ENCODE measurements around the gene PCDHGA4.
A peak's percentile ranks its signal among the peaks of the same experiment; 100 is the strongest.
"Not testable (repeated sequence)": the region's sequence is repeated elsewhere in the genome, so short reads cannot be mapped to it uniquely, and the experiment has no call there.

PCDHGA4 gene

DNA sequence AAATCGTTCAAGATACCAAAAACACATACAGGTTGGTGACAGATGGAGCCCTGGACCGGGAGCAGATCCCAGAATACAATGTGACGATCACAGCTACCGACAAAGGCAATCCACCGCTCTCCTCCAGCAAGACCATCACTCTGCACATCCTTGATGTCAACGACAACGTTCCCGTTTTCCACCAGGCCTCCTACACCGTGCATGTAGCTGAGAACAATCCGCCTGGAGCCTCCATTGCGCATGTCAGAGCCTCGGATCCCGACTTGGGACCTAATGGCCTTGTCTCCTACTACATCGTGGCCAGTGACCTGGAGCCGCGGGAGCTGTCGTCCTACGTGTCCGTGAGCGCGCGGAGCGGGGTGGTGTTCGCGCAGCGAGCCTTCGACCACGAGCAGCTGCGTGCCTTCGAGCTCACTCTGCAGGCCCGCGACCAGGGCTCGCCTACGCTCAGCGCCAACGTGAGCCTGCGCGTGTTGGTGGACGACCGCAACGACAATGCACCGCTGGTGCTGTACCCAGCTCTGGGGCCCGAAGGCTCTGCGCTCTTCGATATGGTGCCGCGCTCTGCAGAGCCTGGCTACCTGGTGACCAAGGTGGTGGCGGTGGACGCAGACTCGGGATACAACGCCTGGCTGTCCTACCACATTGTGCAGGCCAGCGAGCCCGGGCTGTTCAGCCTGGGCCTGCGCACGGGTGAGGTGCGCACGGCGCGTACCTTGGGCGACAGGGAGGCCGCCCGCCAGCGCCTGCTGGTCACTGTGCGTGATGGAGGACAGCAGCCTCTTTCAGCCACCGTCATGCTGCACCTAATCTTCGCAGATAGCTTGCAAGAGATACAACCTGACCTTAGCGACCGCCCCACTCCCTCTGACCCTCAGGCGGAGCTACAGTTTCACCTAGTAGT is 17.0 kb downstream of the PCDHGA4 start:
- Histone ChIP-seq H3K36me3 (ENCODE audit: insufficient read depth, low read length) (no peaks in the 10 kb centered on the region), H3K9me3 (ENCODE audit: low read depth, low read length) (no peaks in the 10 kb centered on the region), H3K27ac (no peak overlapping the region), H3K4me3 (no peak overlapping the region), H3K9ac (ENCODE audit: insufficient read length) (no peak overlapping the region)
- no peak for DNase-seq (ENCODE audit: low read depth, low spot score)
- no peak for TF ChIP-seq POLR2AphosphoS5 (IDR thresholded peaks at IDR 0.05; ENCODE audit: borderline replicate concordance, low read depth, low read length)
- TF ChIP-seq FOXP2 (optimal IDR thresholded peaks at IDR 0.05; ENCODE audit: control extremely low read depth, extremely low read length, insufficient read depth): no peak
- TF ChIP-seq EZH2 (IDR thresholded peaks at IDR 0.05): no peak

GRCh38 chr5:141373673-141374317 is 19.0 kb downstream of the PCDHGA4 start, which contains the start of gene PCDHGA6:
Gene PCDHGA6 (plus strand): TSS chr5:141373891. CDS start chr5:141374084, 193 bp downstream.
- H3K27ac ChIP-seq: no peak within 1 kb of the TSS
- H3K9me3 ChIP-seq (ENCODE audit: low read depth, low read length): no peaks in the 10 kb centered on the region
- DNase-seq (ENCODE audit: low read depth, low spot score): no peak

GRCh38 chr5:141374627-141375026 is 19.8 kb downstream of the PCDHGA4 start:
- Histone ChIP-seq H3K9ac (ENCODE audit: insufficient read length) (no peak overlapping the region), H3K36me3 (ENCODE audit: insufficient read depth, low read length) (no peaks in the 10 kb centered on the region), H3K9me3 (ENCODE audit: low read depth, low read length) (no peaks in the 10 kb centered on the region), H3K27ac (no peak overlapping the region), H3K4me3 (no peak overlapping the region)
- no peak for TF ChIP-seq EZH2 (IDR thresholded peaks at IDR 0.05)
- DNase-seq (ENCODE audit: low read depth, low spot score): no peak

More at GRCh38 chr5:141373673-141374317, 19.0 kb downstream of the PCDHGA4 start, which contains the start of gene PCDHGA6:
- Histone ChIP-seq H3K4me3 (no peak within 1 kb of the TSS), H3K36me3 (ENCODE audit: insufficient read depth, low read length) (no peaks in the 10 kb centered on the region), H3K9ac (ENCODE audit: insufficient read length) (no peak within 1 kb of the TSS)
- no peak for TF ChIP-seq FOXP2 (optimal IDR thresholded peaks at IDR 0.05; ENCODE audit: control extremely low read depth, extremely low read length, insufficient read depth)
- TF ChIP-seq POLR2AphosphoS5 (IDR thresholded peaks at IDR 0.05; ENCODE audit: borderline replicate concordance, low read depth, low read length): no peak
- TF ChIP-seq EZH2 (IDR thresholded peaks at IDR 0.05): no peak

DNA sequence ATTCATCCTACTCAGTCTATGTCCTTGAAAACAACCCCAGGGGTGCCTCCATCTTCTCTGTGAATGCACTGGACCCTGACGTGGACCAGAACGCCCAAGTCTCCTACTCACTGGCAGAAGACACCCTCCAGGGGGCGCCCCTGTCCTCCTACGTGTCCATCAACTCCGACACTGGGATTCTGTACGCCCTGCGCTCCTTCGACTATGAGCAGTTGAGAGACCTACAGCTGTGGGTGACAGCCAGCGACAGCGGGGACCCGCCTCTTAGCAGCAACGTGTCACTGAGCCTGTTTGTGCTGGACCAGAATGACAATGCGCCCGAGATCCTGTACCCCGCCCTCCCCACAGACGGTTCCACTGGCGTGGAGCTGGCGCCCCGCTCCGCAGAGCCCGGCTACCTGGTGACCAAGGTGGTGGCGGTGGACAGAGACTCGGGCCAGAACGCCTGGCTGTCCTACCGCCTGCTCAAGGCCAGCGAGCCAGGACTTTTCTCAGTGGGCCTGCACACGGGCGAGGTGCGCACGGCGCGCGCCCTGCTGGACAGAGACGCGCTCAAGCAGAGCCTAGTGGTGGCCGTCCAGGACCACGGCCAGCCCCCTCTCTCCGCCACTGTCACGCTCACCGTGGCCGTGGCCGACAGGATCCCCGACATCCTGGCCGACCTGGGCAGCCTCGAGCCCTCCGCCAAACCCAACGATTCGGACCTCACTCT is 20.8 kb downstream of the PCDHGA4 start:
- not testable (repeated sequence) for H3K36me3 ChIP-seq (ENCODE audit: insufficient read depth, low read length); H3K27ac ChIP-seq; DNase-seq (ENCODE audit: low read depth, low spot score); H3K9ac ChIP-seq (ENCODE audit: insufficient read length); H3K4me3 ChIP-seq; H3K9me3 ChIP-seq (ENCODE audit: low read depth, low read length)

- Histone ChIP-seq H3K36me3 (ENCODE audit: insufficient read depth, low read length) (no peaks in the 10 kb centered on the region), H3K9ac (ENCODE audit: insufficient read length) (peak within 1 kb of the TSS; percentile 68), H3K4me3 (peak within 1 kb of the TSS; percentile 76), H3K27ac (no peak within 1 kb of the TSS), H3K9me3 (ENCODE audit: low read depth, low read length) (no peaks in the 10 kb centered on the region)
- DNase-seq (ENCODE audit: low read depth, low spot score): no peak
- TF ChIP-seq FOXP2 (optimal IDR thresholded peaks at IDR 0.05; ENCODE audit: control extremely low read depth, extremely low read length, insufficient read depth) (no peak), POLR2AphosphoS5 (IDR thresholded peaks at IDR 0.05; ENCODE audit: borderline replicate concordance, low read depth, low read length) (no peak), EZH2 (IDR thresholded peaks at IDR 0.05) (no peak)
Measured at GRCh38 chr5:141382469-141383294, 27.9 kb downstream of the PCDHGA4 start, which contains the start of gene PCDHGA7. Gene PCDHGA7 (plus strand): TSS chr5:141382742. CDS start chr5:141382900, 158 bp downstream.

DNA sequence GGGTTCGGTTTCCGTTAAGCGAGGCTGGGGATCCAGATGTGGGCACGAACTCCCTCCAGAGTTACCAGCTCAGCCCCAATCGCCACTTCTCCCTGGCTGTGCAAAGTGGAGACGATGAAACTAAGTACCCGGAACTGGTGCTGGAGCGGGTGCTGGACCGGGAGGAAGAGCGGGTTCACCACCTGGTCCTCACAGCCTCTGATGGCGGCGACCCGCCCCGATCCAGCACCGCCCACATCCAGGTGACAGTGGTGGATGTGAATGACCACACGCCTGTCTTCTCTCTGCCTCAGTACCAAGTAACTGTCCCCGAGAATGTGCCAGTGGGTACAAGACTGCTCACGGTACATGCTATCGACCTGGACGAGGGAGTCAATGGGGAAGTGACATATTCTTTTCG is 28.5 kb downstream of the PCDHGA4 start:
- Histone ChIP-seq H3K27ac (no peak overlapping the region), H3K36me3 (ENCODE audit: insufficient read depth, low read length) (no peaks in the 10 kb centered on the region), H3K9ac (ENCODE audit: insufficient read length) (no peak overlapping the region), H3K4me3 (peak overlapping the region; percentile 76), H3K9me3 (ENCODE audit: low read depth, low read length) (no peaks in the 10 kb centered on the region)
- no peak for DNase-seq (ENCODE audit: low read depth, low spot score)
- TF ChIP-seq POLR2AphosphoS5 (IDR thresholded peaks at IDR 0.05; ENCODE audit: borderline replicate concordance, low read depth, low read length): no peak
- TF ChIP-seq EZH2 (IDR thresholded peaks at IDR 0.05): no peak
- TF ChIP-seq FOXP2 (optimal IDR thresholded peaks at IDR 0.05; ENCODE audit: control extremely low read depth, extremely low read length, insufficient read depth): no peak

DNA sequence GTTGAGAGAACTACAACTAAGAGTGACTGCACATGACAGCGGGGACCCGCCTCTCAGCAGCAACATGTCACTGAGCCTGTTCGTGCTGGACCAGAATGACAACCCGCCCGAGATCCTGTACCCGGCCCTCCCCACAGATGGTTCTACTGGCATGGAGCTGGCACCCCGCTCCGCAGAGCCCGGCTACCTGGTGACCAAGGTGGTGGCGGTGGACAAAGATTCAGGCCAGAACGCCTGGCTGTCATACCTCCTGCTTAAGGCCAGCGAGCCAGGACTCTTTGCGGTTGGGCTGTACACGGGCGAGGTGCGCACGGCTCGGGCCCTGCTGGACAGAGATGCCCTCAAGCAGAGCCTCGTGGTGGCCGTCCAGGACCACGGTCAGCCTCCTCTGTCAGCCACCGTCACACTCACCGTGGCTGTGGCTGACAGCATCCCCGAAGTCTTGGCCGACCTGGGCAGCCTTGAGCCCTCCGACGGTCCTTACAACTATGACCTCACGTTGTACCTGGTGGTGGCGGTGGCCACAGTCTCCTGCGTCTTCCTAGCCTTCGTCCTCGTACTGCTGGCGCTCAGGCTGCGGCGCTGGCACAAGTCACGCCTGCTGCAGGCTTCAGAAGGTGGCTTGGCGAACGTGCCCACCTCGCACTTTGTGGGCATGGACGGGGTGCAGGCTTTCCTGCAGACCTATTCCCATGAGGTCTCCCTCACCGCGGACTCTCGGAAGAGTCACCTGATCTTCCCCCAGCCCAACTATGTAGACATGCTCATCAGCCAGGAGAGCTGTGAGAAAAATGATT is 29.8 kb downstream of the PCDHGA4 start:
- Histone ChIP-seq H3K36me3 (ENCODE audit: insufficient read depth, low read length) (no peaks in the 10 kb centered on the region), H3K9me3 (ENCODE audit: low read depth, low read length) (no peaks in the 10 kb centered on the region), H3K4me3 (no peak overlapping the region), H3K27ac (no peak overlapping the region), H3K9ac (ENCODE audit: insufficient read length) (no peak overlapping the region)
- DNase-seq (ENCODE audit: low read depth, low spot score): no peak
- no peak for TF ChIP-seq FOXP2 (optimal IDR thresholded peaks at IDR 0.05; ENCODE audit: control extremely low read depth, extremely low read length, insufficient read depth)
- TF ChIP-seq POLR2AphosphoS5 (IDR thresholded peaks at IDR 0.05; ENCODE audit: borderline replicate concordance, low read depth, low read length): no peak

DNA sequence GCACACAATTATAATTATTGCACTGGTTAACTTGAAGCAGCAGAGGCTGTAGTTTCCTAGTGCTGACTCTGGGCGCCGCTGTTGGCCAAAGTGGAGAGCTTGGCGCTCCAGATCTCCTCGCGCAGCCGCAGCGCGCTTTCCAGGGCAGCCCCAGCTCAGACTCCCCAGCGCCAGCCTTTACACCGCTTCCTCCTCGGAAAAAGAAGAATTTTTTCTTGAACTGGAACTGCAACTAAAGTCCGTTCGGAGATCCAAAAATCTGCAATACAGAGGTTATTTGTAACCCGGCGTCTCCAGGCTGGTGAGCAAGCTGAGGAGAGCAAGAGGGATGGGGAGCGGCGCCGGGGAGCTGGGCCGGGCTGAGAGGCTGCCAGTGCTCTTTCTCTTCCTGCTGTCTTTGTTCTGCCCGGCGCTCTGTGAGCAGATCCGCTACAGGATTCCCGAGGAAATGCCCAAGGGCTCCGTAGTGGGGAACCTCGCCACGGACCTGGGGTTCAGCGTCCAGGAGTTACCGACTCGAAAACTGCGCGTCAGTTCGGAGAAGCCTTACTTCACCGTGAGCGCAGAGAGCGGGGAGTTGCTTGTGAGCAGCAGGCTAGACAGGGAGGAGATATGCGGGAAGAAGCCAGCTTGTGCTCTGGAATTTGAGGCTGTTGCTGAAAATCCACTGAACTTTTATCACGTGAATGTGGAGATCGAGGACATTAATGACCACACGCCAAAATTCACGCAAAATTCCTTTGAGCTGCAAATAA is 32.9 kb downstream of the PCDHGA4 start, which contains the start of gene PCDHGB4:
TSS of gene PCDHGB4 (plus strand) at position 142 of the 755 bp plus-strand sequence. CDS start at position 329, 187 bp downstream.
- H3K9ac ChIP-seq (ENCODE audit: insufficient read length); H3K4me3 ChIP-seq; H3K9me3 ChIP-seq (ENCODE audit: low read depth, low read length); H3K36me3 ChIP-seq (ENCODE audit: insufficient read depth, low read length); H3K27ac ChIP-seq; DNase-seq (ENCODE audit: low read depth, low spot score): not testable (repeated sequence)

All from SK-N-MC (cell line).